T-helper 9 cell (primary cell): ENCODE results near the gene VAV1.
A peak's percentile ranks its signal among the peaks of the same experiment; 100 is the strongest.

Source experiments
- DNase-seq: peaks from one replicate; pipeline ENCODE4 v3.0.0-alpha.2; 2020
- total RNA-seq, 2 donors: gene quantifications; one replicate each; lab custom pipeline; 2026; lab: John Stamatoyannopoulos, UW

The VAV1 gene
- total RNA-seq = 121 to 140 reads per million in 2 donors

GRCh38 chr19:6772028-6772865, at the start of gene VAV1:
VAV1 (plus strand) TSS chr19:6772708; CDS start chr19:6772808, 100 bp downstream.
- DNase-seq = peak; percentile 72

GRCh38 chr19:6723108-6723618, 49.3 kb upstream of the VAV1 start:
- no peak for DNase-seq

GRCh38 chr19:6723738-6724137, 48.8 kb upstream of the VAV1 start:
- DNase-seq = no peak

GRCh38 chr19:6724631-6725492, 47.6 kb upstream of the VAV1 start:
- no peak for DNase-seq

GRCh38 chr19:6725513-6726231, 46.8 kb upstream of the VAV1 start:
- no peak for DNase-seq

- DNase-seq = no peak
Measured at GRCh38 chr19:6728346-6728745, 44.2 kb upstream of the VAV1 start.

- no peak for DNase-seq
Measured at GRCh38 chr19:6729573-6730152, 42.8 kb upstream of the VAV1 start.

- peak; percentile 21 for DNase-seq
Measured at GRCh38 chr19:6730153-6730804, 42.2 kb upstream of the VAV1 start.

GRCh38 chr19:6730941-6731670, 41.4 kb upstream of the VAV1 start:
- DNase-seq = no peak

GRCh38 chr19:6731822-6732221, 40.7 kb upstream of the VAV1 start:
- DNase-seq = no peak

- DNase-seq = no peak
Measured at GRCh38 chr19:6732803-6733337, 39.6 kb upstream of the VAV1 start.

- DNase-seq = no peak
Measured at GRCh38 chr19:6733338-6734095, 39.0 kb upstream of the VAV1 start.

GRCh38 chr19:6734096-6734696, 38.3 kb upstream of the VAV1 start:
- DNase-seq = no peak

- DNase-seq = no peak
Measured at GRCh38 chr19:6735181-6735911, 37.2 kb upstream of the VAV1 start.

- DNase-seq = peak; percentile 45
Measured at GRCh38 chr19:6736169-6736916, 36.2 kb upstream of the VAV1 start.

GRCh38 chr19:6736917-6737283, 35.6 kb upstream of the VAV1 start:
- DNase-seq = no peak

GRCh38 chr19:6737284-6737872, 35.1 kb upstream of the VAV1 start, which contains the start of gene GPR108:
GPR108 (minus strand) TSS chr19:6737580; CDS start chr19:6737576, 4 bp downstream.
- peak; percentile 97 for DNase-seq
